RPMI8226 (cell line): ENCODE measurements around the gene SLC5A10.

ENCODE experiments used
- DNase-seq: peaks from one replicate; pipeline ENCODE4 v3.0.0-alpha.2; 2015

SLC5A10 gene

DNA sequence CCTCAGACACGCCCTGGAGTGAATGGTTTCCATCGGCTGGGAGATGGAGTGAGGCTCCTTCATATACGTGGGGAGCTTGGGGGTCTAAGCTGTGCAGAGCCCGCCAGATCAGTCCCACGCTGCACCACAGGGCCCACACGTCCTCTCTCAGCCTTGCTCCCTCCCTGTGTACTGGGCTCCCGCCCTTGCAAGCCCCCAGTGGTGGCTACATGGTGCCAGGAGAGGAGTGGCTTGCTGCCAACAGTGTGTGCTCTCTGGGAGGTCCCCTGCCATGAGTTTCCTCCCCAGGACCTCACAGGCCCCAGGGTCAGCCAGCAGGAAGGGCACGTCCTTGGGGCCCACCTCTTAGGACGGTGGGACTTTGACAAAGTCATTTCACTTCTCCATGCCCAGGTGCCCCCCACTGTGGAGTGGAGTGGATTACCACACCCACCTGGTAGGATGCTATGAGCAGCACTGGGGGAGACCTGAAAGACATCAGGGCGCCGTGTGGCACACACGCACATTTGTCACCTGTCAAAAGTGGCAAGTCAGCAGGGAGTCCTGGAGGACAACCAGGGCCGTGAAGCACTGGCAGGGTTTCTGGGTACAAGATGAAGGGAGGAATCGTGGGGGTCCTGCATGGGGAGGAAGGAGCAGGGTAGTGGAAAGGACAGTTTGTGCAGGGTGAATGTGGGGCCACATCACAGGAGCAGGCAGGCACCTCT is 13.7 kb downstream of the SLC5A10 start:
- DNase-seq, result peak; percentile 21

DNA sequence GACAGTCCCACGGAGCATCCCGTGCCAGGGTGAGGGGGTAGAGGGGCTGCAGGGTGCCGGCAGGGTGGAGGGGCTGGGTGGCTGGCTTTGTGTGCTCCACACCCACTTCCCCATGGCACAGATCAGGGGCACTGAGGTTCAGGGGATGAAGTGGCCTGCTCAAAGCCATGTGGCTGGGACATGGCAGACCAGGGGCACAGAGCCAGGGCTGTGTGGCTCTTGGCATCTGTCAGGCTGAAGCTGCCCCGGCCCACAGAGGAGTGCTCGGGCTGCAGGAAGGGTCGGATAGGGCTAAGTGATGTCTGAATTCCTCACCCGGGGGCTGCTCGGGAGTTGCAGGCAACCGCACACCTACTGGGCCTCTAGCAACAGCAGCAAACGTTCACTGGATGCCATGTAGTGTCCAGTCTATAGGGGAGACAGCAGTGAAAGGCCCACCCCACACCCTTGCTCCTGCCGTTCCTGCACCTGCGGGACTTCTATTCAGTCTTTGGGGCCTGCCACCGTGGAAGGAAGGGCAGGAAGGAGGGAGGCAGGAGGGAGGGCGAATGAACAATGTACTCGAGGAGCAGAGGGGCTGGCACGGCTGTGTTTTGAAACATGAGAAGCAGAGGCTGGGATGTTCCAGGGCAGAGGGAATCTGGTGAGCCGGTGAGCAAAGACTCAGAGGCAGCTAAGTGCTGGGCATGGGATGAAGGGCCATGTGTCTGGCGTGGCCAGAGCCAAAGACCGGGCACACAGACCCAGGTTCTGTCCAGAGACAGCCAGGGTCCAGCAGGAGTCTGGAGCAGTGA is 15.1 kb downstream of the SLC5A10 start:
- no peak for DNase-seq

- no peak for DNase-seq
Observed at GRCh38 chr17:18967916-18968315, 16.0 kb downstream of the SLC5A10 start.

GRCh38 chr17:18968345-18968744 is 16.4 kb downstream of the SLC5A10 start:
- no peak for DNase-seq

DNA sequence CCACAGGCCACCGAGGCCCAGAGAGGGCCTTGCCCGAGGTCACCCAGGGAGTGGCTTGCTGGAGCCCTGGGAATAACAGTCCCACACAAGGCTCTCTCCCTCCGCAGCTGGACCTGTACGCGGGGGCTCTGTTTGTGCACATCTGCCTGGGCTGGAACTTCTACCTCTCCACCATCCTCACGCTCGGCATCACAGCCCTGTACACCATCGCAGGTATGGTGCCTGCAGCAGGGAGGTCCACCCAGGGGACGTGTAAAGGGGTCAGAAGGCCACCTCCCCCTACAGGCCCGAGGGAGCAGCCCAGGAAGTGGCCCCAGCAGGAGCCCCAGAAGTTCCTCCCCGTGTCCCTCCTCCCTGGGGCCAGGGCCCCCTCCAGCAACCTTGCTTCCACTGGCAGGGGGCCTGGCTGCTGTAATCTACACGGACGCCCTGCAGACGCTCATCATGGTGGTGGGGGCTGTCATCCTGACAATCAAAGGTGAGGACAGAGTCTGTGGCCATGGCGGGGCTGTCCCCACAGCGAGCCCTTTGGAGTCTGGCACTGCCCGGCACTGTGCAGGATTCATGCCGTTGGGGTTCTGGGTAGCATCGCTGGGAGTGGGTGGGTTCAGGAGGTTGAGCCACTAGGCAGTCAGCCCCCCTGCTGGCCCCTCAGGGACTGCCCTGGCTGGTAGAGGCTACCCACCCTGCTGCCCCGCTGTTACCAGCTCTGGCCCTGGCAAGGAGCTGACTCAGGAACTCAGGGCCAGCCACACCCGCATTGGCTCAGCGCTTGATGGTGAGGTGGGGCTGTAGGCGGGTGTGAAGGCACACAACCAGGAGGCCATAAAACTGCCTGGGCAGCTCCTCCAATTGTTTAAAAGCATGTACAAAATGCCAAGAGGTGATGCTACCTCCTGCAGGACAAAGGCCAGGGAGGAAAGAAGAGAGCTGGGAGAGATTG is 17.3 kb downstream of the SLC5A10 start:
- DNase-seq, result peak; percentile 8

GRCh38 chr17:18970582-18971480 is 18.9 kb downstream of the SLC5A10 start:
- DNase-seq, result no peak

- no peak for DNase-seq
Observed at GRCh38 chr17:18971801-18972200, 19.8 kb downstream of the SLC5A10 start.

GRCh38 chr17:18974407-18975149 is 22.6 kb downstream of the SLC5A10 start:
- no peak for DNase-seq

DNA sequence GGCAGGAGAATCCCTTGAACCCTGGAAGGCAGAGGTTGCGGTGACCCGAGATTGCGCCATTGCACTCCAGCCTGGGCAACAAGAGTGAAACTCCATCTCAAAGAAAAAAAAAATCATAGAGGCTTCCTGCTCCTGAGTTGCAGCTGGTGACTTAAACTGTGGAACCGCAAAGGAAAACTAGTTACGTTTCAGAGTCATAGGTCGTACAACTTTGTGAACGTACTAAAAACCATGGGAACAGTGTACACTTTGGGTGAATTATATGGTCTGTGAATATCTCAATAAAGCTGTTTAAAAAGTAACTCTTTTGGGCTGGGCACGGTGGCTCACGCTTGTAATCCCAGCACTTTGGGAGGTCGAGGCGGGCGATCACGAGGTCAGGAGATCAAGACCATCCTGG is 23.6 kb downstream of the SLC5A10 start:
- DNase-seq, result no peak

GRCh38 chr17:18976201-18976600 is 24.2 kb downstream of the SLC5A10 start:
- DNase-seq, result no peak

DNA sequence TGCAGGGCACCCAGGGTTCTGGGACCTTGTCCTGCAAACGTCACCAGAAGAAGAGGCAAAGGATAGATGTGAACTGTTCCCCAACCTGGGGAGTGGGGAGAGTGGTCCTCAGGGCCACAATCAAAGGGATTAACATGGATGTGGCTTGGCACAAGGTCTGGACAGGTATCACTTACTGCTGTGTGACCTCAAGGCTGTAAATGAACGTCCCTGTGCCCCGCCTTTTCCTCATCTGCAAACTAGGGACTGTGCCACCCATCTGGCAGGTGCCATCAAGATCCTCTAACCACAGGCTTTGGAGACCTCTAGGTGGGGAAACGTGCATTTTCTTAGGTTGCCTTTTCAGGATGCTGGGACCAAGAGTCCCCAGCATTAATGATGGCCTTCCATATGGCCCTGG is 25.1 kb downstream of the SLC5A10 start:
- no peak for DNase-seq

- no peak for DNase-seq
Observed at GRCh38 chr17:18977646-18978045, 25.7 kb downstream of the SLC5A10 start.

- DNase-seq, result no peak
Observed at GRCh38 chr17:18978050-18978449, 26.1 kb downstream of the SLC5A10 start.

- DNase-seq, result no peak
Observed at GRCh38 chr17:18978655-18979054, 26.7 kb downstream of the SLC5A10 start.

GRCh38 chr17:18980682-18981334 is 28.8 kb downstream of the SLC5A10 start:
- no peak for DNase-seq

- no peak for DNase-seq
Observed at GRCh38 chr17:18981335-18981641, 29.3 kb downstream of the SLC5A10 start.

GRCh38 chr17:18981642-18982424 is 29.9 kb downstream of the SLC5A10 start:
- no peak for DNase-seq

- DNase-seq, result no peak
Observed at GRCh38 chr17:18984273-18985114, 32.5 kb downstream of the SLC5A10 start.

DNA sequence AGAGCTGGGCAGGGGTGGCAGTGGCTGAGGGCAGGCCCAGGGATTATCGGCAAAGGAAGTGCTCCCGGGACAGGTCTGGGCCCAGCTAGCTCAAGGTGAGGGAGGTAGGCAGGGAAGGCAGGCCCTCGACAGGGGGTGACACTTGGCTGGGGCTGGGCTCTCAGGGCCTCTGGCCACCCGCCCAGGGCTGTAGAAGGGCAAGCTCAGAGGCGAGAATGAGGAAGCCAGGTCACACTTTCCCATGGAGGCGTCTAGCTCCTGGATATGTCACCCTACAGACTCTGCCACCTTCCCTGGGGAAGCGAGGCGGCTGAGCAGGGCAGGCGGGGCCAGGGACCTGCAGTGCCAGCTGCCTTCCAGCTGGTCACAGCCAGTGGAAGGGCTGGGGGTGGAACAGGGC is 33.5 kb downstream of the SLC5A10 start:
- DNase-seq, result no peak
